Natural killer cell (primary cell): Measurements from ENCODE around the gene FBXO34. TPM values are rescaled to one million over a fixed set of nuclear protein-coding genes. Genes with fewer than 3 reads are reported as not detected.

Experiments used
- ATAC-seq, 3 donors: fragments of 150-1000 bp in 2 of 3; fragments of 200-7000 bp in 1 of 3; cut with Tn5 transposase; 1 replicate in 1 of 3; 2 replicates in 2 of 3; pipeline ENCODE4 v1.10.0; 2021; ENCODE audit warnings: mild to moderate bottlenecking in 2 of 3, moderate library complexity in 2 of 3
- DNase-seq, 2 donors: peaks; one replicate each; pipeline versions ENCODE4 v3.0.0 to v3.0.0-alpha.2; 2013 to 2021; ENCODE audit warnings: mixed read lengths in 1 of 2
- H3K27ac ChIP-seq: one replicate; pipeline ENCODE4 v1.5.1; 2013; ENCODE audit warnings: mild to moderate bottlenecking, low read length
- H3K27me3 ChIP-seq: one replicate; pipeline ENCODE4 v1.6.1; 2013; ENCODE audit warnings: low read length; ENCODE audit not compliant: control insufficient read depth, insufficient read depth
- H3K36me3 ChIP-seq: one replicate; pipeline ENCODE4 v1.6.1; 2013; ENCODE audit warnings: low read length; ENCODE audit not compliant: control insufficient read depth, insufficient read depth
- H3K4me1 ChIP-seq: one replicate; pipeline ENCODE4 v1.6.1; 2013; ENCODE audit warnings: low read length; ENCODE audit not compliant: control insufficient read depth, insufficient read depth
- H3K4me3 ChIP-seq: one replicate; pipeline ENCODE4 v1.5.1; 2013; ENCODE audit warnings: low read length
- H3K9me3 ChIP-seq: one replicate; pipeline ENCODE4 v1.6.1; 2013; ENCODE audit warnings: low read length; ENCODE audit not compliant: control insufficient read depth, insufficient read depth
- H3K27ac Mint-ChIP-seq, 2 donors: one replicate each; pipeline ENCODE4 v1.8.0; 2022; ENCODE audit warnings: mild to moderate bottlenecking in 2 of 2, mixed read lengths in 2 of 2, moderate library complexity in 1 of 2
- H3K27me3 Mint-ChIP-seq, 2 donors: one replicate each; pipeline ENCODE4 v1.8.0; 2022; ENCODE audit warnings: low read depth in 2 of 2, mixed read lengths in 2 of 2
- H3K36me3 Mint-ChIP-seq: one replicate; pipeline ENCODE4 v1.8.0; 2022; ENCODE audit warnings: mixed read lengths
- H3K4me1 Mint-ChIP-seq, 2 donors: one replicate each; pipeline ENCODE4 v1.8.0; 2022; ENCODE audit warnings: mixed read lengths in 2 of 2
- H3K4me3 Mint-ChIP-seq: one replicate; pipeline ENCODE4 v1.8.0; 2022; ENCODE audit warnings: mild to moderate bottlenecking, moderate library complexity, mixed read lengths
- H3K9me3 Mint-ChIP-seq, 2 donors: one replicate each; pipeline ENCODE4 v1.8.0; 2022; ENCODE audit warnings: mixed read lengths in 2 of 2
- WGBS: methylation state at CpG from one replicate; pipeline ENCODE4 v1.1.7; 2013; ENCODE audit warnings: missing lambda C conversion rate; ENCODE audit not compliant: insufficient coverage; 5-methylcytosine and 5-hydroxymethylcytosine counted together
- intact Hi-C: fragments of 100-400 bp; cut with micrococcal nuclease; formaldehyde crosslinking; loops from one replicate; pipeline ENCODE4 v1.14.2; 2022
- total RNA-seq, 4 donors: library from RNA; stranded (reverse); fragments of 120-200 nt in 1 of 4; gene quantifications; one replicate each; pipeline versions ENCODE4 v1.2.3 to v1.2.4, GENCODE V29; 2013 to 2022
- TF ChIP-seq, protein P1 (sequence below): fragments of 200-600 bp; IDR thresholded peaks from one replicate; pipeline ENCODE4 v1.8.0; 2022; ENCODE audit warnings: antibody characterized with exemption

FBXO34 gene
- total RNA-seq, 3 donors from 2014 or later (not counting 1 experiment from before 2014, with no cell fraction given), result 34.7 to 39.3 (median 36.6) TPM

DNA sequence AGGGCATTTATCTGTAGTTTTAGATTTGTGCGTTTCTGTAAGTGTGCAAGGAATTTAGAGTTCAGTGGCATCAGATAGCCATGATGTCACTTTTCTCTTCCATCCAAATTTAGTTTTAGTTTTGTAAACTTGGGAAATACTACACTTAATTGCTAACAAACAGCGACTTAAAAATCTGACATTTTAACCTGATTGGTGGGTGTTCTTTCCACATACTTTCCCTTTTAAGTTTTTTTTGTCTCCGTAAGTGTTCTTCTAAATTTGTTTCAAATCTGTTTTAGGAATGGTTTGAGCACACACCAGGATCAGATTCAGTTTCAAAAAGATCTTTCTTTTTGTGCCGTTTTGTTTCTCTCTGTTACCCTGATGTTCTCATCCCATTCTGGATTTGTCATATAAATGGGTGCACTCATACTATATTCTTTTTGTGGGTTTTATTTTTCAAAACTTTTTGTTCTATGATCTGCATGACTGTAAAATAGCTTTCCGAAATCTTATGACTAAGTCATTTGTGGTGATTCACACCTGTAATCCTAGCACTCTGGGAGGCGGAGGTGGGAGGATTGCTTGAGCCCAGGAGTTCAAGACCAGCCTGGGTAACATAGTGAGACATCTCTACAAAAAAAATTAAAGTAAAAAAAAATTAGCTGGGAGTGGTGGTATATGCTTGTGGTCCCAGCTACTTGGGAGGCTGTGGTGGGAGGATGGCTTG, 58.9 kb downstream of the FBXO34 start:
- no peak for ATAC-seq
- H3K4me1 ChIP-seq, result peaks cover 20% of the 10 kb centered on the region
- H3K27ac Mint-ChIP-seq, result peak overlapping the region; percentile 31 to 55
- no peak overlapping the region for H3K27ac ChIP-seq
- intact Hi-C loops, result loop anchor here (10.0 kb wide), 1 partner anchor 475 kb away; no protein-coding TSS in a partner anchor
- TF ChIP-seq, protein P1, sequence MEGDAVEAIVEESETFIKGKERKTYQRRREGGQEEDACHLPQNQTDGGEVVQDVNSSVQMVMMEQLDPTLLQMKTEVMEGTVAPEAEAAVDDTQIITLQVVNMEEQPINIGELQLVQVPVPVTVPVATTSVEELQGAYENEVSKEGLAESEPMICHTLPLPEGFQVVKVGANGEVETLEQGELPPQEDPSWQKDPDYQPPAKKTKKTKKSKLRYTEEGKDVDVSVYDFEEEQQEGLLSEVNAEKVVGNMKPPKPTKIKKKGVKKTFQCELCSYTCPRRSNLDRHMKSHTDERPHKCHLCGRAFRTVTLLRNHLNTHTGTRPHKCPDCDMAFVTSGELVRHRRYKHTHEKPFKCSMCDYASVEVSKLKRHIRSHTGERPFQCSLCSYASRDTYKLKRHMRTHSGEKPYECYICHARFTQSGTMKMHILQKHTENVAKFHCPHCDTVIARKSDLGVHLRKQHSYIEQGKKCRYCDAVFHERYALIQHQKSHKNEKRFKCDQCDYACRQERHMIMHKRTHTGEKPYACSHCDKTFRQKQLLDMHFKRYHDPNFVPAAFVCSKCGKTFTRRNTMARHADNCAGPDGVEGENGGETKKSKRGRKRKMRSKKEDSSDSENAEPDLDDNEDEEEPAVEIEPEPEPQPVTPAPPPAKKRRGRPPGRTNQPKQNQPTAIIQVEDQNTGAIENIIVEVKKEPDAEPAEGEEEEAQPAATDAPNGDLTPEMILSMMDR, result no peak
- no peaks in the 10 kb centered on the region for H3K9me3 Mint-ChIP-seq
- H3K36me3 ChIP-seq, result no peaks in the 10 kb centered on the region
- H3K4me3 ChIP-seq, result no peak overlapping the region
- H3K4me1 Mint-ChIP-seq, result peaks cover 66 to 76% of the 10 kb centered on the region in 2 donors
- no peaks in the 10 kb centered on the region for H3K36me3 Mint-ChIP-seq
- no peaks in the 10 kb centered on the region for H3K27me3 Mint-ChIP-seq
- DNase-seq, result no peak
- no peak overlapping the region for H3K4me3 Mint-ChIP-seq
- WGBS, result 92% methylated on average over 3 of the region's 6 CpGs
- no peaks in the 10 kb centered on the region for H3K9me3 ChIP-seq
- no peaks in the 10 kb centered on the region for H3K27me3 ChIP-seq

- H3K36me3 Mint-ChIP-seq, result no peaks in the 10 kb centered on the region
- peak; percentile 29 to 55 (median 53) for ATAC-seq
Observed at GRCh38 chr14:55332654-55333570, 61.7 kb downstream of the FBXO34 start.

GRCh38 chr14:55333711-55334485, 62.7 kb downstream of the FBXO34 start:
- peak in 1 of 2 donors; percentile 54 for DNase-seq
- H3K4me1 Mint-ChIP-seq, result peaks cover 75 to 81% of the 10 kb centered on the region in 2 donors

More at GRCh38 chr14:55332654-55333570, 61.7 kb downstream of the FBXO34 start:
- H3K27ac ChIP-seq, result peak overlapping the region; percentile 83
- Mint-ChIP-seq H3K9me3 (no peaks in the 10 kb centered on the region), H3K4me3 (peak overlapping the region; percentile 89), H3K27me3 (no peaks in the 10 kb centered on the region), H3K27ac (peak overlapping the region; percentile 91 to 98), H3K4me1 (peaks cover 65 to 77% of the 10 kb centered on the region in 2 donors)
- H3K9me3 ChIP-seq, result no peaks in the 10 kb centered on the region
- intact Hi-C loops, result loop anchor here (10.0 kb wide), 1 partner anchor 472 kb away; no protein-coding TSS in a partner anchor
- H3K36me3 ChIP-seq, result no peaks in the 10 kb centered on the region
- peak overlapping the region; percentile 4 for H3K4me3 ChIP-seq
- DNase-seq, result peak in 1 of 2 donors; percentile 61
- 24% methylated on average over 6 of the region's 7 CpGs for WGBS
- H3K27me3 ChIP-seq, result no peaks in the 10 kb centered on the region
- TF ChIP-seq, protein P1, result no peak
- H3K4me1 ChIP-seq, result peaks cover 37% of the 10 kb centered on the region

More at GRCh38 chr14:55333711-55334485, 62.7 kb downstream of the FBXO34 start:
- no peaks in the 10 kb centered on the region for H3K27me3 ChIP-seq
- H3K9me3 Mint-ChIP-seq, result no peaks in the 10 kb centered on the region
- no peaks in the 10 kb centered on the region for H3K36me3 Mint-ChIP-seq
- TF ChIP-seq, protein P1, result no peak
- peak; percentile 24 to 41 (median 28) for ATAC-seq
- peak overlapping the region; percentile 91 to 98 for H3K27ac Mint-ChIP-seq
- intact Hi-C loops, result loop anchor here (10.0 kb wide), 1 partner anchor 471 kb away; no protein-coding TSS in a partner anchor
- H3K4me3 ChIP-seq, result no peak overlapping the region
- no peaks in the 10 kb centered on the region for H3K36me3 ChIP-seq
- peak overlapping the region; percentile 83 for H3K27ac ChIP-seq
- 28% methylated on average over 4 of the region's 4 CpGs for WGBS
- no peaks in the 10 kb centered on the region for H3K27me3 Mint-ChIP-seq
- peaks cover 46% of the 10 kb centered on the region for H3K4me1 ChIP-seq
- no peaks in the 10 kb centered on the region for H3K9me3 ChIP-seq
- H3K4me3 Mint-ChIP-seq, result peak overlapping the region; percentile 89
